Measurements from ENCODE around the gene PTPDC1. TPM values are rescaled to one million over a fixed set of nuclear protein-coding genes. Genes with fewer than 3 reads are reported as not detected.
"Not testable (repeated sequence)": the region's sequence is repeated elsewhere in the genome, so short reads cannot be mapped to it uniquely, and the experiment has no call there.

Gene PTPDC1
- total RNA-seq, 1 donor: 2.7 TPM

- DNase-seq (ENCODE audit: low read depth in 2 of 3, low spot score in 2 of 3): no peak
These were observed 2.5 kb downstream of the PTPDC1 start for GRCh38 chr9:94086486-94087345.

GRCh38 chr9:94094219-94095145 lies 10.2 kb downstream of the PTPDC1 start:
- DNase-seq (ENCODE audit: low read depth in 2 of 3, low spot score in 2 of 3): not testable (repeated sequence)

- DNase-seq (ENCODE audit: low read depth in 2 of 3, low spot score in 2 of 3): no peak
These were observed 12.7 kb downstream of the PTPDC1 start for GRCh38 chr9:94096819-94097577.

GRCh38 chr9:94097788-94098414 lies 13.6 kb downstream of the PTPDC1 start:
- no peak for DNase-seq (ENCODE audit: low read depth in 2 of 3, low spot score in 2 of 3)

- no peak for DNase-seq (ENCODE audit: low read depth in 2 of 3, low spot score in 2 of 3)
These were observed 16.1 kb downstream of the PTPDC1 start for GRCh38 chr9:94100152-94100879.

GRCh38 chr9:94101162-94101853 lies 17.0 kb downstream of the PTPDC1 start:
- DNase-seq (ENCODE audit: low read depth in 2 of 3, low spot score in 2 of 3): no peak

GRCh38 chr9:94108584-94108983 lies 24.3 kb downstream of the PTPDC1 start:
- no peak for DNase-seq (ENCODE audit: low read depth in 2 of 3, low spot score in 2 of 3)

GRCh38 chr9:94110821-94111252 lies 26.6 kb downstream of the PTPDC1 start:
- DNase-seq (ENCODE audit: low read depth in 2 of 3, low spot score in 2 of 3): no peak

- DNase-seq (ENCODE audit: low read depth in 2 of 3, low spot score in 2 of 3): no peak
These were observed 27.2 kb downstream of the PTPDC1 start for GRCh38 chr9:94111446-94111845.

- no peak for DNase-seq (ENCODE audit: low read depth in 2 of 3, low spot score in 2 of 3)
These were observed 28.6 kb downstream of the PTPDC1 start for GRCh38 chr9:94112716-94113465.

GRCh38 chr9:94120088-94120487 lies 35.8 kb downstream of the PTPDC1 start:
- DNase-seq (ENCODE audit: low read depth in 2 of 3, low spot score in 2 of 3): not testable (repeated sequence)

GRCh38 chr9:94120854-94121376 lies 36.7 kb downstream of the PTPDC1 start:
- DNase-seq (ENCODE audit: low read depth in 2 of 3, low spot score in 2 of 3): no peak

- DNase-seq (ENCODE audit: low read depth in 2 of 3, low spot score in 2 of 3): no peak
These were observed 42.6 kb downstream of the PTPDC1 start for GRCh38 chr9:94126844-94127243.

GRCh38 chr9:94127806-94128205 lies 43.5 kb downstream of the PTPDC1 start:
- no peak for DNase-seq (ENCODE audit: low read depth in 2 of 3, low spot score in 2 of 3)

- no peak for DNase-seq (ENCODE audit: low read depth in 2 of 3, low spot score in 2 of 3)
These were observed 44.3 kb downstream of the PTPDC1 start for GRCh38 chr9:94128580-94128979.

- DNase-seq (ENCODE audit: low read depth in 2 of 3, low spot score in 2 of 3): no peak
These were observed 50.4 kb downstream of the PTPDC1 start for GRCh38 chr9:94134629-94135028.

GRCh38 chr9:94135222-94135621 lies 51.0 kb downstream of the PTPDC1 start:
- DNase-seq (ENCODE audit: low read depth in 2 of 3, low spot score in 2 of 3): no peak
